Loucy (cell line): ENCODE results near the gene FDX1.

ENCODE experiments used
- H2AFZ ChIP-seq: fragments of 200-600 bp; sonication (generic); 2 replicates; pipeline ENCODE4 v1.6.0; 2016; ENCODE audit warnings: antibody characterized with exemption, mild to moderate bottlenecking, low read length, moderate library complexity
- H3F3A ChIP-seq: fragments of 200-600 bp; 2 replicates; pipeline ENCODE4 v1.6.0; 2016; ENCODE audit warnings: antibody characterized with exemption, low read depth, mild to moderate bottlenecking
- H3K27me3 ChIP-seq: fragments of 200-600 bp; sonication (generic); 2 replicates; pipeline ENCODE4 v1.6.1; 2014; ENCODE audit warnings: low read length, mild to moderate bottlenecking; ENCODE audit not compliant: insufficient read depth, poor library complexity, severe bottlenecking
- H3K36me3 ChIP-seq: fragments of 200-600 bp; sonication (generic); 2 replicates; pipeline ENCODE4 v1.6.1; 2016; ENCODE audit warnings: low read length; ENCODE audit not compliant: insufficient read depth
- H3K4me1 ChIP-seq: fragments of 200-600 bp; sonication (generic); 2 replicates; pipeline ENCODE4 v1.5.1; 2014; ENCODE audit warnings: low read length, mild to moderate bottlenecking; ENCODE audit not compliant: insufficient read depth, poor library complexity, severe bottlenecking
- H3K4me2 ChIP-seq: fragments of 200-600 bp; sonication (generic); 2 replicates; pipeline ENCODE4 v1.6.0; 2014; ENCODE audit warnings: antibody characterized with exemption, low read length, low read depth, mild to moderate bottlenecking; ENCODE audit not compliant: poor library complexity, severe bottlenecking
- H3K4me3 ChIP-seq: fragments of 200-600 bp; sonication (generic); 2 replicates; pipeline ENCODE4 v1.5.1; 2014; ENCODE audit warnings: low read length, mild to moderate bottlenecking, mixed read lengths; ENCODE audit not compliant: poor library complexity, severe bottlenecking
- H3K79me2 ChIP-seq: fragments of 200-600 bp; sonication (generic); 2 replicates; pipeline ENCODE4 v1.6.1; 2014; ENCODE audit warnings: low read length; ENCODE audit not compliant: insufficient read depth
- H3K9ac ChIP-seq: fragments of 200-600 bp; sonication (generic); 2 replicates; pipeline ENCODE4 v1.6.0; 2014; ENCODE audit warnings: mild to moderate bottlenecking, low read depth, low read length, moderate library complexity; ENCODE audit not compliant: poor library complexity, severe bottlenecking
- H3K9me2 ChIP-seq: fragments of 200-600 bp; sonication (generic); replicated peaks from 2 replicates; pipeline ENCODE4 v1.6.1; 2016; ENCODE audit warnings: low read depth, low read length, mixed read lengths
- H3K9me3 ChIP-seq: fragments of 200-600 bp; sonication (generic); 2 replicates; pipeline ENCODE4 v1.6.1; 2014; ENCODE audit warnings: mild to moderate bottlenecking, antibody characterized with exemption, low read length, low read depth; ENCODE audit not compliant: insufficient read depth
- H4K20me1 ChIP-seq: fragments of 200-600 bp; sonication (generic); 2 replicates; pipeline ENCODE4 v1.6.0; 2014; ENCODE audit warnings: antibody characterized with exemption, low read length, mild to moderate bottlenecking; ENCODE audit not compliant: insufficient read depth, poor library complexity, severe bottlenecking
- EZH2phosphoT487 ChIP-seq: fragments of 200-600 bp; IDR thresholded peaks from 2 replicates; pipeline ENCODE4 v1.6.1; 2018; ENCODE audit warnings: antibody characterized with exemption, mild to moderate bottlenecking, moderate library complexity, borderline replicate concordance
- TF ChIP-seq, protein P1 (sequence below): fragments of 200-600 bp; sonication (generic); conservative IDR thresholded peaks from 2 replicates; pipeline ENCODE4 v1.5.1; 2014; ENCODE audit warnings: mild to moderate bottlenecking, antibody characterized with exemption, low read length

The FDX1 gene

DNA sequence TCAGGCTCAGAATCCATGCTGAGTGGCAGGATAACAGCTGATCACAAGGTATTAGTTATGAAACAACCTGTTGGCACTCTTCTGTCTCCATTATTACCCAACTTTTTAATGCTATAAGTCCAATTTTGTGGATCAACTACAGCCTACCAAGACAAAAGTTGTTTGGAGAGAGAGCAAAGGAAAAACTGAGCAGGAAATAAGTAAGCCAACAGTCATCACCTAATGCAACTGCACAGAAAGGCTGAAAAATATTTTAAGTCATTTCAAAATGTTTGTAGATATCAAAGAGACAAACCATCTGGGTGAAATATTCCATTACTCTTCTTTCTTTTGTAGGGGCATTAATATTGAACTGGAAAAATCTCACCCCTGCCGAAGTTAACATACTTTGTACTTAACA, 41.6 kb downstream of the FDX1 start:
- no peak overlapping the region for H3K9ac ChIP-seq
- H3F3A ChIP-seq, result no peaks in the 10 kb centered on the region

DNA sequence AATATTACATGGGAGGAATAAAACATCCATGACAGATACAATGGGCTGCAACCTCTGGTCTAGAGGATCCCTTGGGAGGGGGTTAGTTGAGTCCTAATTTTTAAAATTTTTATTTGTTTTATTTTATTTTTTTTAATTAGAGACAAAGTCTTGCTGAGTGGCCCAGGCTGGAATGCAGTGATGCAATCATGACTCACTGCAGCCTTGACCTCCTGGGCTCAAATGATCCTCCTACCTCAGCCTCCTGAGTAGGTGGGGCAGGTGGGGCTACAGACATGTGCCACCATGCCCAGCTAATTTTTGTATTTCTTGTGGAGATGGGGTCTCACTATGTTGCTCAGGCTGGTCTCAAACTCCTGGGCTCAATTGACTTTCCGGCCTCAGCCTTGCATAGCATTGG, 43.1 kb downstream of the FDX1 start:
- Histone ChIP-seq H3K9me2 (no peaks in the 10 kb centered on the region), H4K20me1 (no peaks in the 10 kb centered on the region), H3F3A (no peaks in the 10 kb centered on the region), H3K36me3 (no peaks in the 10 kb centered on the region), H3K27me3 (no peaks in the 10 kb centered on the region), H3K4me2 (no peak overlapping the region), H3K9ac (no peak overlapping the region), H3K9me3 (no peaks in the 10 kb centered on the region), H3K4me1 (no peaks in the 10 kb centered on the region), H3K4me3 (no peak overlapping the region), H3K79me2 (no peaks in the 10 kb centered on the region), H2AFZ (no peak overlapping the region)
- no peak for TF ChIP-seq EZH2phosphoT487
- TF ChIP-seq, protein P1, sequence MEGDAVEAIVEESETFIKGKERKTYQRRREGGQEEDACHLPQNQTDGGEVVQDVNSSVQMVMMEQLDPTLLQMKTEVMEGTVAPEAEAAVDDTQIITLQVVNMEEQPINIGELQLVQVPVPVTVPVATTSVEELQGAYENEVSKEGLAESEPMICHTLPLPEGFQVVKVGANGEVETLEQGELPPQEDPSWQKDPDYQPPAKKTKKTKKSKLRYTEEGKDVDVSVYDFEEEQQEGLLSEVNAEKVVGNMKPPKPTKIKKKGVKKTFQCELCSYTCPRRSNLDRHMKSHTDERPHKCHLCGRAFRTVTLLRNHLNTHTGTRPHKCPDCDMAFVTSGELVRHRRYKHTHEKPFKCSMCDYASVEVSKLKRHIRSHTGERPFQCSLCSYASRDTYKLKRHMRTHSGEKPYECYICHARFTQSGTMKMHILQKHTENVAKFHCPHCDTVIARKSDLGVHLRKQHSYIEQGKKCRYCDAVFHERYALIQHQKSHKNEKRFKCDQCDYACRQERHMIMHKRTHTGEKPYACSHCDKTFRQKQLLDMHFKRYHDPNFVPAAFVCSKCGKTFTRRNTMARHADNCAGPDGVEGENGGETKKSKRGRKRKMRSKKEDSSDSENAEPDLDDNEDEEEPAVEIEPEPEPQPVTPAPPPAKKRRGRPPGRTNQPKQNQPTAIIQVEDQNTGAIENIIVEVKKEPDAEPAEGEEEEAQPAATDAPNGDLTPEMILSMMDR, result no peak

More for the DNA sequence above, 41.6 kb downstream of the FDX1 start:
- H3K27me3 ChIP-seq, result no peaks in the 10 kb centered on the region
- no peaks in the 10 kb centered on the region for H4K20me1 ChIP-seq
- H2AFZ ChIP-seq, result no peak overlapping the region
- H3K9me3 ChIP-seq, result no peaks in the 10 kb centered on the region
- no peak for TF ChIP-seq EZH2phosphoT487
- TF ChIP-seq, protein P1, result no peak
- no peaks in the 10 kb centered on the region for H3K9me2 ChIP-seq
- no peaks in the 10 kb centered on the region for H3K4me1 ChIP-seq
- H3K36me3 ChIP-seq, result no peaks in the 10 kb centered on the region
- H3K4me2 ChIP-seq, result no peak overlapping the region
- H3K79me2 ChIP-seq, result no peaks in the 10 kb centered on the region
- H3K4me3 ChIP-seq, result no peak overlapping the region

DNA sequence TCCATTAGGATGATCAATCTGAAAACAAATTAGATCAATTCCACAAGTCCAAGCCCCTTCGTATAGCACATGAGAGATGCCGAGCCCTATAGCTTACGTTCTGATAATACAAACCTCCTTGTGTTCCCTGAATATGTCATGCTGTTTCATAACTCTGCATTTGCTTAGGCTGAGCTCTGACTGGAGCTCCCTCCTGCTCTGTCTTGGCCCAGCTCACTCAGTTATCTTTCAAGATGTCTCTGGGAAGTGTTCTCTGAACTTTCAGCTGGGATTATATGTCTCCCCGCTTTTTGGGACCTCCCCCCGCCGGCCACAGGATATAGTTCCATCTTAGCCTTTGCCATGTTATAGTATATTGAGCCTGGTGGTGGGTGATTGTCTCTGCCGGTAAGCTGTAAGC, 44.0 kb downstream of the FDX1 start:
- Histone ChIP-seq H3K9me3 (no peaks in the 10 kb centered on the region), H2AFZ (no peak overlapping the region), H3K9ac (no peak overlapping the region), H3K4me1 (no peaks in the 10 kb centered on the region), H3K4me3 (no peak overlapping the region), H3K4me2 (no peak overlapping the region), H3K9me2 (no peaks in the 10 kb centered on the region), H3K27me3 (no peaks in the 10 kb centered on the region), H4K20me1 (no peaks in the 10 kb centered on the region), H3K36me3 (no peaks in the 10 kb centered on the region), H3K79me2 (no peaks in the 10 kb centered on the region), H3F3A (no peaks in the 10 kb centered on the region)
- TF ChIP-seq, protein P1, result no peak
- TF ChIP-seq EZH2phosphoT487, result no peak
